Measurements from ENCODE around the gene PRXL2B. TPM values are rescaled to one million over a fixed set of nuclear protein-coding genes. Genes with fewer than 3 reads are reported as not detected.
"Not testable (repeated sequence)": the region's sequence is repeated elsewhere in the genome, so short reads cannot be mapped to it uniquely, and the experiment has no call there.

PRXL2B gene
- total and polyA plus RNA-seq, 7 experiments from 2014 or later: 12.3 to 37.0 (median 26.5) TPM

GRCh38 chr1:2566101-2567045, 20.2 kb upstream of the PRXL2B start:
- H3K36me3 ChIP-seq (ENCODE audit: control insufficient read depth in 2 of 3, insufficient read depth in 3 of 3, low read length in 3 of 3): peaks cover 0 to 27% (median 0%) of the 10 kb centered on the region in 3 experiments
- H3K4me3 ChIP-seq (ENCODE audit: low read length): no peak overlapping the region
- peaks cover 0 to 3% (median 0%) of the 10 kb centered on the region in 11 donors for H3K9me3 Mint-ChIP-seq
- peaks cover 0 to 15% (median 0%) of the 10 kb centered on the region in 5 donors for H3K36me3 Mint-ChIP-seq
- ATAC-seq: no peak
- H3K27me3 ChIP-seq (ENCODE audit: control insufficient read depth in 2 of 2, insufficient read depth in 2 of 2, low read length in 2 of 2): no peaks in the 10 kb centered on the region
- no peaks in the 10 kb centered on the region for H3K9me3 ChIP-seq (ENCODE audit: control insufficient read depth in 2 of 3, low read length in 3 of 3)
- ChIA-PET CTCF (no interaction called here), POLR2A (interaction anchor here (1.8 kb wide), 1 partner anchor 12 kb away, joined by 9 read pairs; no protein-coding TSS in a partner anchor)
- H3K27ac ChIP-seq (ENCODE audit: low read depth, low read length): no peak overlapping the region
- H3K27ac Mint-ChIP-seq: peak overlapping the region in 4 of 9 donors; percentile 38 to 54 (median 50)
- no peaks in the 10 kb centered on the region for H3K27me3 Mint-ChIP-seq
- no peak for DNase-seq
- intact Hi-C loops (cut with micrococcal nuclease): no loop called here
- no peaks in the 10 kb centered on the region for H3K4me1 ChIP-seq (ENCODE audit: control insufficient read depth in 2 of 2, insufficient read depth in 2 of 2, low read length in 2 of 2)
- peaks cover under 1 to 7% (median 2%) of the 10 kb centered on the region in 7 donors for H3K4me1 Mint-ChIP-seq
- H3K4me3 Mint-ChIP-seq: no peak overlapping the region

GRCh38 chr1:2567083-2567679, 19.4 kb upstream of the PRXL2B start:
- intact Hi-C loops (cut with micrococcal nuclease): no loop called here
- peaks cover 0 to 13% (median 0%) of the 10 kb centered on the region in 5 donors for H3K36me3 Mint-ChIP-seq
- no peaks in the 10 kb centered on the region for H3K27me3 ChIP-seq (ENCODE audit: control insufficient read depth in 2 of 2, insufficient read depth in 2 of 2, low read length in 2 of 2)
- H3K27ac Mint-ChIP-seq: peak overlapping the region in 1 of 9 donors; percentile 25
- ATAC-seq (no peak), DNase-seq (no peak)
- ChIA-PET CTCF (no interaction called here), POLR2A (no interaction called here)
- no peak overlapping the region for H3K4me3 ChIP-seq (ENCODE audit: low read length)
- no peaks in the 10 kb centered on the region for H3K27me3 Mint-ChIP-seq
- no peak overlapping the region for H3K27ac ChIP-seq (ENCODE audit: low read depth, low read length)
- H3K9me3 ChIP-seq (ENCODE audit: control insufficient read depth in 2 of 3, low read length in 3 of 3): no peaks in the 10 kb centered on the region
- no peaks in the 10 kb centered on the region for H3K4me1 ChIP-seq (ENCODE audit: control insufficient read depth in 2 of 2, insufficient read depth in 2 of 2, low read length in 2 of 2)
- H3K36me3 ChIP-seq (ENCODE audit: control insufficient read depth in 2 of 3, insufficient read depth in 3 of 3, low read length in 3 of 3): peaks cover 0 to 19% (median 0%) of the 10 kb centered on the region in 3 experiments
- no peak overlapping the region for H3K4me3 Mint-ChIP-seq
- peaks cover 0 to 5% (median 0%) of the 10 kb centered on the region in 7 donors for H3K4me1 Mint-ChIP-seq
- H3K9me3 Mint-ChIP-seq: peaks cover 0 to 3% (median 0%) of the 10 kb centered on the region in 11 donors

DNA sequence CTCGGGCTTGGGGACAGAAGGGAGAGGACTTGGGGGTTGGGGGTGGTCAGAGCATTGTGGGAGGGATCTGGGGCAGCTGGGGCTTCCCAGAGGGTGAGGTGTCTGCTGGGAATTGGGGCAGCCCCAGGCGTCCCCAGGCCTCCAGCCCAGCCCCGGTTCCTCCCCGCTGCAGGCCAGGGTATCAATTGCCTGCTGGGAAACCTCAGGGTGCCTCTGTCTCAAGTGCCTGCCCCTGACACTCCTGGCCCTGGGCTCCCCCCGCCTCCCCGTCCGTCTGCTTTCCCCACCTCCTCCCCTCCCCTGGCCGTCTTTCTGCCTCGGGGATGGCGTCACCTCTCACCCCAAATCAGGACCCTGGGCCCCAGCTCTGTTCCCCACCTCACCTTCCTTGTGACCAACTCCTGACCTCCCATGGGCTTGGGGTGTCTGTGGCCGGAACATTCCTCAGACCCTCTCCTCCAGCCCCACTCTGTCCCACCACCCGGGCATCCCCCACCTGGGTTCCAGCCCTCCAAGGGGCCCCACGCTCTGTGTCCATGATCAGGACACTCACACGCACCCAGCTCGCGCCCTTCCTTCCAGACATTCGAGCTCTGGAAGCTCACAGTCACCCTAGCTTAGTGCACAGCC, 18.3 kb upstream of the PRXL2B start:
- CTCF ChIA-PET; intact Hi-C loops (cut with micrococcal nuclease); POLR2A ChIA-PET: not testable (repeated sequence)

GRCh38 chr1:2569060-2569459, 17.5 kb upstream of the PRXL2B start:
- DNase-seq (no peak), ATAC-seq (no peak)
- Mint-ChIP-seq H3K27ac (no peak overlapping the region), H3K9me3 (peaks cover 3 to 18% (median 8%) of the 10 kb centered on the region in 11 donors), H3K36me3 (peaks cover 0 to 28% (median 5%) of the 10 kb centered on the region in 5 donors), H3K4me1 (peaks cover 0 to 11% (median 6%) of the 10 kb centered on the region in 7 donors), H3K27me3 (no peaks in the 10 kb centered on the region), H3K4me3 (no peak overlapping the region)
- Histone ChIP-seq H3K27ac (ENCODE audit: low read depth, low read length) (no peak overlapping the region), H3K36me3 (ENCODE audit: control insufficient read depth in 2 of 3, insufficient read depth in 3 of 3, low read length in 3 of 3) (peaks cover 0 to under 1% (median 0%) of the 10 kb centered on the region in 3 experiments), H3K4me1 (ENCODE audit: control insufficient read depth in 2 of 2, insufficient read depth in 2 of 2, low read length in 2 of 2) (no peaks in the 10 kb centered on the region), H3K27me3 (ENCODE audit: control insufficient read depth in 2 of 2, insufficient read depth in 2 of 2, low read length in 2 of 2) (no peaks in the 10 kb centered on the region), H3K9me3 (ENCODE audit: control insufficient read depth in 2 of 3, low read length in 3 of 3) (peaks cover 0 to 6% (median 0%) of the 10 kb centered on the region in 3 experiments), H3K4me3 (ENCODE audit: low read length) (no peak overlapping the region)
- POLR2A ChIA-PET: no interaction called here
- intact Hi-C loops (cut with micrococcal nuclease): no loop called here
- CTCF ChIA-PET: no interaction called here

More for the DNA sequence above, 18.3 kb upstream of the PRXL2B start:
- not testable (repeated sequence) for H3K27ac Mint-ChIP-seq; H3K27me3 Mint-ChIP-seq; H3K4me3 Mint-ChIP-seq; H3K4me1 ChIP-seq (ENCODE audit: control insufficient read depth in 2 of 2, insufficient read depth in 2 of 2, low read length in 2 of 2); H3K9me3 ChIP-seq (ENCODE audit: control insufficient read depth in 2 of 3, low read length in 3 of 3); H3K27me3 ChIP-seq (ENCODE audit: control insufficient read depth in 2 of 2, insufficient read depth in 2 of 2, low read length in 2 of 2); H3K4me1 Mint-ChIP-seq; H3K36me3 ChIP-seq (ENCODE audit: control insufficient read depth in 2 of 3, insufficient read depth in 3 of 3, low read length in 3 of 3); H3K27ac ChIP-seq (ENCODE audit: low read depth, low read length); DNase-seq; H3K4me3 ChIP-seq (ENCODE audit: low read length); ATAC-seq
- Mint-ChIP-seq H3K9me3 (peaks cover 0 to 10% (median 5%) of the 10 kb centered on the region in 11 donors), H3K36me3 (peaks cover 0 to 21% (median 5%) of the 10 kb centered on the region in 5 donors)

- H3K4me3 Mint-ChIP-seq: peak overlapping the region in 1 of 10 donors; percentile 48
Measured at GRCh38 chr1:2569703-2570102, 16.9 kb upstream of the PRXL2B start.

DNA sequence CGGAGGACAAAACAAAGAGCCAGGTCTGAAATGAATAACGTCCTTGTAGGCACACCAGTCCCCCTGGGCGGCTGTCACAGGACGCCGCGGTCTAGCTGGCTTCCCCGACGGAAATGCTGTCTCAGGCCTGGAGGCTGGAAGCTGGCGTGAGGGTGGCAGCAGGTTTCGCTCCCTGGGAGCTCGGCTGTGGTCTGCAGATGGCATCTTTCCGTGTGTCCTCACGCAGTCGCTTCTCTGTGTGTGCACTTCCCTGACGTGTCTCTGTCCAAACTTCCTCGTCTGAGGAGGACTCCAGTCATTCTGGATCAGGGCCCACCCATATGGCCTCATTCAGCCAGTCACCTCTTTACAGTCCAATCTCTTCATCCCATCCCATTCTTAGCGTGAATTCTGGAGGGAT, 16.2 kb upstream of the PRXL2B start:
- Histone ChIP-seq H3K27me3 (ENCODE audit: control insufficient read depth in 2 of 2, insufficient read depth in 2 of 2, low read length in 2 of 2) (no peaks in the 10 kb centered on the region), H3K4me1 (ENCODE audit: control insufficient read depth in 2 of 2, insufficient read depth in 2 of 2, low read length in 2 of 2) (no peaks in the 10 kb centered on the region), H3K36me3 (ENCODE audit: control insufficient read depth in 2 of 3, insufficient read depth in 3 of 3, low read length in 3 of 3) (no peaks in the 10 kb centered on the region), H3K27ac (ENCODE audit: low read depth, low read length) (no peak overlapping the region), H3K4me3 (ENCODE audit: low read length) (no peak overlapping the region), H3K9me3 (ENCODE audit: control insufficient read depth in 2 of 3, low read length in 3 of 3) (peaks cover 0 to 8% (median 0%) of the 10 kb centered on the region in 3 experiments)
- H3K27ac Mint-ChIP-seq: peak overlapping the region in 1 of 9 donors; percentile 26
- no peak overlapping the region for H3K4me3 Mint-ChIP-seq
- H3K36me3 Mint-ChIP-seq: peaks cover 0 to 31% (median 5%) of the 10 kb centered on the region in 5 donors
- DNase-seq: no peak
- H3K4me1 Mint-ChIP-seq: peaks cover 0 to 19% (median 9%) of the 10 kb centered on the region in 7 donors
- intact Hi-C loops (cut with micrococcal nuclease): no loop called here
- peaks cover 3 to 25% (median 8%) of the 10 kb centered on the region in 11 donors for H3K9me3 Mint-ChIP-seq
- no peaks in the 10 kb centered on the region for H3K27me3 Mint-ChIP-seq
- ChIA-PET CTCF (no interaction called here), POLR2A (interaction anchor here (1.0 to 1.7 kb wide), 3 partner anchors 8 to 14 kb away, joined by 3 to 7 read pairs (median 4); partner anchors contain the start of gene TNFRSF14)
- ATAC-seq: peak; percentile 18

More at GRCh38 chr1:2569703-2570102, 16.9 kb upstream of the PRXL2B start:
- H3K4me1 ChIP-seq (ENCODE audit: control insufficient read depth in 2 of 2, insufficient read depth in 2 of 2, low read length in 2 of 2); intact Hi-C loops (cut with micrococcal nuclease); H3K9me3 ChIP-seq (ENCODE audit: control insufficient read depth in 2 of 3, low read length in 3 of 3); DNase-seq; ATAC-seq; H3K27me3 Mint-ChIP-seq; CTCF ChIA-PET; H3K4me3 ChIP-seq (ENCODE audit: low read length); H3K27ac ChIP-seq (ENCODE audit: low read depth, low read length); H3K36me3 ChIP-seq (ENCODE audit: control insufficient read depth in 2 of 3, insufficient read depth in 3 of 3, low read length in 3 of 3); H3K27ac Mint-ChIP-seq; H3K27me3 ChIP-seq (ENCODE audit: control insufficient read depth in 2 of 2, insufficient read depth in 2 of 2, low read length in 2 of 2): not testable (repeated sequence)
- peaks cover 3 to 23% (median 8%) of the 10 kb centered on the region in 11 donors for H3K9me3 Mint-ChIP-seq
- peaks cover 0 to 31% (median 5%) of the 10 kb centered on the region in 5 donors for H3K36me3 Mint-ChIP-seq
- POLR2A ChIA-PET: interaction anchor here (1.0 kb wide), 1 partner anchor 9 kb away, joined by 3 read pairs; no protein-coding TSS in a partner anchor
- H3K4me1 Mint-ChIP-seq: peaks cover 0 to 15% (median 9%) of the 10 kb centered on the region in 7 donors

Data from naive thymus-derived CD4-positive, alpha-beta T cell (primary cell).